ENCODE results near the gene EEPD1.
A peak's percentile ranks its signal among the peaks of the same experiment; 100 is the strongest.

Gene EEPD1

GRCh38 chr7:36192053-36192824 is 39.2 kb downstream of the EEPD1 start:
- peak; percentile 90 for DNase-seq

GRCh38 chr7:36192877-36193276 is 39.8 kb downstream of the EEPD1 start:
- no peak for DNase-seq

GRCh38 chr7:36198854-36199266 is 45.8 kb downstream of the EEPD1 start:
- DNase-seq = peak; percentile 75

- DNase-seq = no peak
These were observed 46.3 kb downstream of the EEPD1 start for GRCh38 chr7:36199329-36199728.

- DNase-seq = no peak
These were observed 48.2 kb downstream of the EEPD1 start for GRCh38 chr7:36201122-36201723.

- peak; percentile 84 for DNase-seq
These were observed 49.3 kb downstream of the EEPD1 start for GRCh38 chr7:36202398-36202797.

GRCh38 chr7:36203071-36203790 is 50.2 kb downstream of the EEPD1 start:
- peak; percentile 37 for DNase-seq

GRCh38 chr7:36204044-36204663 is 51.1 kb downstream of the EEPD1 start:
- no peak for DNase-seq

GRCh38 chr7:36204929-36205635 is 52.0 kb downstream of the EEPD1 start:
- DNase-seq = no peak

GRCh38 chr7:36205803-36206202 is 52.7 kb downstream of the EEPD1 start:
- no peak for DNase-seq

- DNase-seq = peak; percentile 64
These were observed 54.6 kb downstream of the EEPD1 start for GRCh38 chr7:36207451-36208291.

GRCh38 chr7:36208426-36208825 is 55.4 kb downstream of the EEPD1 start:
- DNase-seq = peak; percentile 34

GRCh38 chr7:36208997-36209813 is 56.2 kb downstream of the EEPD1 start:
- peak; percentile 45 for DNase-seq

GRCh38 chr7:36209814-36210183 is 56.7 kb downstream of the EEPD1 start:
- no peak for DNase-seq

GRCh38 chr7:36210291-36210922 is 57.4 kb downstream of the EEPD1 start:
- DNase-seq = no peak

- DNase-seq = no peak
These were observed 61.8 kb downstream of the EEPD1 start for GRCh38 chr7:36214608-36215456.

GRCh38 chr7:36215457-36215765 is 62.4 kb downstream of the EEPD1 start:
- DNase-seq = no peak

- no peak for DNase-seq
These were observed 63.1 kb downstream of the EEPD1 start for GRCh38 chr7:36216063-36216684.
